IPS DF 19.7 (cell line): ENCODE measurements around the gene ENPP5.

ENCODE experiments used
- DNase-seq: peaks from one replicate; pipeline ENCODE4 v3.0.0-alpha.2; 2013; ENCODE audit warnings: low read depth, low spot score

ENPP5 gene

GRCh38 chr6:46170357-46171289 lies at the start of gene ENPP5:
TSS of gene ENPP5 (minus strand) at chr6:46170980. CDS start at chr6:46168262, 2,718 bp downstream.
- DNase-seq, result peak; percentile 82

- no peak for DNase-seq
Measured at GRCh38 chr6:46219661-46220060, 48.9 kb upstream of the ENPP5 start.

- DNase-seq, result no peak
Measured at GRCh38 chr6:46218457-46218856, 47.7 kb upstream of the ENPP5 start.

GRCh38 chr6:46217671-46218131 lies 46.9 kb upstream of the ENPP5 start:
- no peak for DNase-seq

- DNase-seq, result no peak
Measured at GRCh38 chr6:46216879-46217278, 46.1 kb upstream of the ENPP5 start.

- no peak for DNase-seq
Measured at GRCh38 chr6:46215777-46216176, 45.0 kb upstream of the ENPP5 start.

GRCh38 chr6:46215213-46215612 lies 44.4 kb upstream of the ENPP5 start:
- no peak for DNase-seq

- no peak for DNase-seq
Measured at GRCh38 chr6:46211917-46212316, 41.1 kb upstream of the ENPP5 start.

GRCh38 chr6:46210294-46210693 lies 39.5 kb upstream of the ENPP5 start:
- DNase-seq, result no peak

- no peak for DNase-seq
Measured at GRCh38 chr6:46208303-46208702, 37.5 kb upstream of the ENPP5 start.

GRCh38 chr6:46207174-46207573 lies 36.4 kb upstream of the ENPP5 start:
- DNase-seq, result no peak

- DNase-seq, result no peak
Measured at GRCh38 chr6:46204880-46205650, 34.3 kb upstream of the ENPP5 start.

- no peak for DNase-seq
Measured at GRCh38 chr6:46203391-46204177, 32.8 kb upstream of the ENPP5 start.

- DNase-seq, result no peak
Measured at GRCh38 chr6:46201702-46202101, 30.9 kb upstream of the ENPP5 start.

GRCh38 chr6:46199387-46199786 lies 28.6 kb upstream of the ENPP5 start:
- DNase-seq, result no peak

GRCh38 chr6:46191961-46192360 lies 21.2 kb upstream of the ENPP5 start:
- DNase-seq, result no peak

- no peak for DNase-seq
Measured at GRCh38 chr6:46190889-46191288, 20.1 kb upstream of the ENPP5 start.

GRCh38 chr6:46189726-46190125 lies 18.9 kb upstream of the ENPP5 start:
- DNase-seq, result no peak

GRCh38 chr6:46186583-46186982 lies 15.8 kb upstream of the ENPP5 start:
- DNase-seq, result no peak

- no peak for DNase-seq
Measured at GRCh38 chr6:46184114-46184513, 13.3 kb upstream of the ENPP5 start.

GRCh38 chr6:46175976-46176375 lies 5.2 kb upstream of the ENPP5 start:
- no peak for DNase-seq

GRCh38 chr6:46175446-46175845 lies 4.7 kb upstream of the ENPP5 start:
- DNase-seq, result no peak
